Lower lobe of right lung (tissue), 2 donors: ENCODE results near the gene EPHB3. TPM values are rescaled to one million over a fixed set of nuclear protein-coding genes. Genes with fewer than 3 reads are reported as not detected.

Source experiments
- ATAC-seq, 2 donors: fragments of 200-7000 bp; cut with Tn5 transposase; one replicate each; pipeline ENCODE4 v1.9.1; 2020 to 2022; ENCODE audit warnings: mild to moderate bottlenecking in 2 of 2, moderate library complexity in 2 of 2
- DNase-seq: peaks from one replicate; pipeline ENCODE4 v3.0.0-alpha.2; 2020
- H3K27ac ChIP-seq: fragments of 200-600 bp; one replicate; pipeline ENCODE4 v1.8.0; 2022
- H3K27me3 ChIP-seq: fragments of 200-600 bp; one replicate; pipeline ENCODE4 v1.8.0; 2022; ENCODE audit warnings: low read depth
- H3K36me3 ChIP-seq: fragments of 200-600 bp; one replicate; pipeline ENCODE4 v1.8.0; 2022; ENCODE audit warnings: mild to moderate bottlenecking
- H3K4me1 ChIP-seq: fragments of 200-600 bp; one replicate; pipeline ENCODE4 v1.8.0; 2022
- H3K4me3 ChIP-seq: fragments of 200-600 bp; one replicate; pipeline ENCODE4 v1.8.0; 2022; ENCODE audit warnings: mild to moderate bottlenecking
- H3K9me3 ChIP-seq: fragments of 200-600 bp; one replicate; pipeline ENCODE4 v1.8.0; 2022
- intact Hi-C: fragments of 100-400 bp; cut with DNase I; formaldehyde crosslinking; loops from one replicate; pipeline ENCODE4 v1.11.0; 2022
- total RNA-seq: library from RNA; stranded (reverse); fragmentation: NEBNext Ultra II Directional; extraction: Animal tissue kit (Norgen Biotek cat#: 25700); gene quantifications from one replicate; pipeline ENCODE4 v1.2.1, GENCODE V29; 2021
- TF ChIP-seq, protein P1 (sequence below): fragments of 200-600 bp; IDR thresholded peaks from one replicate; pipeline ENCODE4 v1.8.0; 2022; ENCODE audit warnings: antibody characterized with exemption, mild to moderate bottlenecking
- donor health status: DM: no; HTN: yes; CAD: no; lungs with severe emphysema.

The EPHB3 gene
- total RNA-seq, 1 donor from 2014 or later, result 4.9 TPM

DNA sequence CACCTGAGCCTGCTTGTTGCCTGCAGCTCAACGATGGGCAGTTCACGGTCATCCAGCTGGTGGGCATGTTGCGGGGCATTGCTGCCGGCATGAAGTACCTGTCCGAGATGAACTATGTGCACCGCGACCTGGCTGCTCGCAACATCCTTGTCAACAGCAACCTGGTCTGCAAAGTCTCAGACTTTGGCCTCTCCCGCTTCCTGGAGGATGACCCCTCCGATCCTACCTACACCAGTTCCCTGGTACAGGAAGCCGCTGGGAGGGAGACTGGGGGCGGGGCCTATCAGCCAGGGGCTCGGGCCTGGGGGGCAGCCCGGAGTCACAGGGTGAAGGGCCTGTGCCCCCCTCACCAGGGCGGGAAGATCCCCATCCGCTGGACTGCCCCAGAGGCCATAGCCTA lies 18.8 kb downstream of the EPHB3 start:
- Histone ChIP-seq H3K4me3 (no peak overlapping the region), H3K27ac (no peak overlapping the region), H3K4me1 (peaks cover 19% of the 10 kb centered on the region), H3K9me3 (no peaks in the 10 kb centered on the region), H3K27me3 (peaks cover 8% of the 10 kb centered on the region), H3K36me3 (peaks cover 48% of the 10 kb centered on the region)
- intact Hi-C loops, result no loop called here
- DNase-seq (no peak), ATAC-seq (no peak)
- TF ChIP-seq, protein P1, sequence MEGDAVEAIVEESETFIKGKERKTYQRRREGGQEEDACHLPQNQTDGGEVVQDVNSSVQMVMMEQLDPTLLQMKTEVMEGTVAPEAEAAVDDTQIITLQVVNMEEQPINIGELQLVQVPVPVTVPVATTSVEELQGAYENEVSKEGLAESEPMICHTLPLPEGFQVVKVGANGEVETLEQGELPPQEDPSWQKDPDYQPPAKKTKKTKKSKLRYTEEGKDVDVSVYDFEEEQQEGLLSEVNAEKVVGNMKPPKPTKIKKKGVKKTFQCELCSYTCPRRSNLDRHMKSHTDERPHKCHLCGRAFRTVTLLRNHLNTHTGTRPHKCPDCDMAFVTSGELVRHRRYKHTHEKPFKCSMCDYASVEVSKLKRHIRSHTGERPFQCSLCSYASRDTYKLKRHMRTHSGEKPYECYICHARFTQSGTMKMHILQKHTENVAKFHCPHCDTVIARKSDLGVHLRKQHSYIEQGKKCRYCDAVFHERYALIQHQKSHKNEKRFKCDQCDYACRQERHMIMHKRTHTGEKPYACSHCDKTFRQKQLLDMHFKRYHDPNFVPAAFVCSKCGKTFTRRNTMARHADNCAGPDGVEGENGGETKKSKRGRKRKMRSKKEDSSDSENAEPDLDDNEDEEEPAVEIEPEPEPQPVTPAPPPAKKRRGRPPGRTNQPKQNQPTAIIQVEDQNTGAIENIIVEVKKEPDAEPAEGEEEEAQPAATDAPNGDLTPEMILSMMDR, result no peak

DNA sequence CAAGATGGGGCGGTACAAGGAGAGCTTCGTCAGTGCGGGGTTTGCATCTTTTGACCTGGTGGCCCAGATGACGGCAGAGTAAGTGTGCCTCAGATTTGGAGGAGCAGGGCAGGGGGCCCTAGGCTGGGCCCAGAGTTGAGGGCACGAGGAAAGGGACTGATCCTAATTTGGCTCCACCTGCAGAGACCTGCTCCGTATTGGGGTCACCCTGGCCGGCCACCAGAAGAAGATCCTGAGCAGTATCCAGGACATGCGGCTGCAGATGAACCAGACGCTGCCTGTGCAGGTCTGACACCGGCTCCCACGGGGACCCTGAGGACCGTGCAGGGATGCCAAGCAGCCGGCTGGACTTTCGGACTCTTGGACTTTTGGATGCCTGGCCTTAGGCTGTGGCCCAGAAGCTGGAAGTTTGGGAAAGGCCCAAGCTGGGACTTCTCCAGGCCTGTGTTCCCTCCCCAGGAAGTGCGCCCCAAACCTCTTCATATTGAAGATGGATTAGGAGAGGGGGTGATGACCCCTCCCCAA lies 19.8 kb downstream of the EPHB3 start:
- peaks cover 8% of the 10 kb centered on the region for H3K27me3 ChIP-seq
- H3K36me3 ChIP-seq, result peaks cover 41% of the 10 kb centered on the region
- DNase-seq (no peak), ATAC-seq (no peak)
- no peaks in the 10 kb centered on the region for H3K9me3 ChIP-seq
- TF ChIP-seq, protein P1, result no peak
- no peak overlapping the region for H3K27ac ChIP-seq
- peaks cover 19% of the 10 kb centered on the region for H3K4me1 ChIP-seq
- no peak overlapping the region for H3K4me3 ChIP-seq
- intact Hi-C loops, result no loop called here

- no peak for DNase-seq
- intact Hi-C loops, result no loop called here
- H3K9me3 ChIP-seq, result no peaks in the 10 kb centered on the region
- H3K36me3 ChIP-seq, result peaks cover 26% of the 10 kb centered on the region
- peak overlapping the region; percentile 58 for H3K27ac ChIP-seq
- H3K27me3 ChIP-seq, result peaks cover 8% of the 10 kb centered on the region
- peaks cover 19% of the 10 kb centered on the region for H3K4me1 ChIP-seq
- ATAC-seq, result no peak
- TF ChIP-seq, protein P1, result no peak
- peak overlapping the region; percentile 59 for H3K4me3 ChIP-seq
Observed at GRCh38 chr3:184582646-184583577, 21.3 kb downstream of the EPHB3 start.

DNA sequence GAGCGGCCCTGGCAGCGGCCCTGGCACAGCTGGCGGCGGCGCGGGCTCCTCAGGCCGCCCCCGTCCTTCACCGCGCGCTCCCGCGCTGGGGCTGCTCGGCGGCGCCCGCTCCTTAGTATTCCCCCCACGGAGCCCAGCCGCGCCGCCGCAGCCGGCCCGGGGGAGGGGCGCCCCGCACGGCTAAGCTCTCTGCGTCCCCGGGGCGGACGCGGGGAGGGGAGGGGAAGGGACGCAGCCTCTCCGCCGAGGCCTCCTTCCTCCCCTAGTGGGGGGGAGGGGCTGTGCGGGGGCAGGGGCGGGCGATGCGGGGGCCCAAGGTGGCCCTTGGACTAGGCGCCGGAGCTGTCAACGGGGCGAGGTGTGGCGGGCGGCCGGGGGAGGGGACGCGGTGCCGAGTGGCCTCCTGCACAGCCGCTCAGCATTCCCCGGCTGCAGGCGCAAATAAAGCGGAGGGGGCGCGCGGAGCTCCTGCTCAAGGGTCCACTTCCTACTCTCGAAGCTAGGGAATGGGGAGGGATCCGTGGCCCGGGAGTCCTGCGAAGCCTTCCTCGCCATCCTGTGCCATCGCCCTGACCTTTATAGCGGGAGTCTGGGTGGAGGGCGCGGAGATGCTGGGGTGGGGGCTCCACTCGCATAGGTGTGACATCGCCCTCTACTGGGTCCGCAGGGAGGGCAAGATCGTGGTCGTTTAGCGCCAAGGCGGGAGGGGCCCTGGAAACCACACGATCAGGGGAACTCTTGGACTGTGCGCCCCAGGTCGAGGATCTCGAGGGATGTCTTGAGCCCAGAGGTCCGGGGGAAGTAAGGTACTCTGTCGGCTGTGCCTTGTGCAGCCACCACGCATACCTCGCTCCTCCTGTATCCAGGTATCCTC lies 22.2 kb downstream of the EPHB3 start:
- no peaks in the 10 kb centered on the region for H3K9me3 ChIP-seq
- peak overlapping the region; percentile 59 for H3K4me3 ChIP-seq
- peaks cover 8% of the 10 kb centered on the region for H3K27me3 ChIP-seq
- TF ChIP-seq, protein P1, result no peak
- peak overlapping the region; percentile 58 for H3K27ac ChIP-seq
- ATAC-seq, result peak; percentile 61 to 76
- peaks cover 19% of the 10 kb centered on the region for H3K4me1 ChIP-seq
- no peak for DNase-seq
- intact Hi-C loops, result no loop called here
- peaks cover 23% of the 10 kb centered on the region for H3K36me3 ChIP-seq

- Histone ChIP-seq H3K9me3 (no peaks in the 10 kb centered on the region), H3K4me1 (peaks cover 19% of the 10 kb centered on the region), H3K27ac (no peak overlapping the region), H3K4me3 (no peak overlapping the region), H3K36me3 (peaks cover 22% of the 10 kb centered on the region), H3K27me3 (peaks cover 8% of the 10 kb centered on the region)
- intact Hi-C loops, result no loop called here
- TF ChIP-seq, protein P1, result no peak
- DNase-seq, result no peak
- ATAC-seq, result peak; percentile 49 to 55
Observed at GRCh38 chr3:184584464-184584891, 22.9 kb downstream of the EPHB3 start.
